GM21423 (cell line): ENCODE results near the gene FKBP1C.
"Not testable (repeated sequence)": the region's sequence is repeated elsewhere in the genome, so short reads cannot be mapped to it uniquely, and the experiment has no call there.

ENCODE experiments used
- ATAC-seq: cut with Tn5 transposase; IDR thresholded peaks from one replicate; pipeline ENCODE4 v1.9.1; 2021; ENCODE audit warnings: mild to moderate bottlenecking, moderate library complexity; ENCODE audit not compliant: unreplicated experiment

Gene FKBP1C

GRCh38 chr6:63211343-63211742, at the start of gene FKBP1C:
FKBP1C (plus strand) TSS chr6:63211469.
- ATAC-seq: not testable (repeated sequence)

GRCh38 chr6:63164047-63164803, 47.0 kb upstream of the FKBP1C start:
- ATAC-seq: not testable (repeated sequence)

- no peak for ATAC-seq
Measured at GRCh38 chr6:63174173-63174572, 37.1 kb upstream of the FKBP1C start.

GRCh38 chr6:63176181-63176580, 35.1 kb upstream of the FKBP1C start:
- no peak for ATAC-seq

GRCh38 chr6:63180367-63180766, 30.9 kb upstream of the FKBP1C start:
- no peak for ATAC-seq

GRCh38 chr6:63186970-63187369, 24.3 kb upstream of the FKBP1C start:
- no peak for ATAC-seq

- no peak for ATAC-seq
Measured at GRCh38 chr6:63188828-63189227, 22.4 kb upstream of the FKBP1C start.

GRCh38 chr6:63193324-63193723, 17.9 kb upstream of the FKBP1C start:
- no peak for ATAC-seq

- ATAC-seq: no peak
Measured at GRCh38 chr6:63197741-63198140, 13.5 kb upstream of the FKBP1C start.

- ATAC-seq: no peak
Measured at GRCh38 chr6:63213325-63213724, 2.1 kb downstream of the FKBP1C start.

GRCh38 chr6:63214816-63215215, 3.5 kb downstream of the FKBP1C start:
- ATAC-seq: no peak

GRCh38 chr6:63224179-63224578, 12.9 kb downstream of the FKBP1C start:
- ATAC-seq: no peak

GRCh38 chr6:63225987-63226386, 14.7 kb downstream of the FKBP1C start:
- ATAC-seq: not testable (repeated sequence)

- not testable (repeated sequence) for ATAC-seq
Measured at GRCh38 chr6:63227928-63228894, 16.9 kb downstream of the FKBP1C start.

- not testable (repeated sequence) for ATAC-seq
Measured at GRCh38 chr6:63230027-63230426, 18.8 kb downstream of the FKBP1C start.

GRCh38 chr6:63230511-63230910, 19.2 kb downstream of the FKBP1C start:
- not testable (repeated sequence) for ATAC-seq

GRCh38 chr6:63236398-63236817, 25.1 kb downstream of the FKBP1C start:
- ATAC-seq: peak; percentile 68

GRCh38 chr6:63245420-63245819, 34.2 kb downstream of the FKBP1C start:
- no peak for ATAC-seq

- ATAC-seq: peak; percentile 78
Measured at GRCh38 chr6:63245909-63246308, 34.6 kb downstream of the FKBP1C start.

- ATAC-seq: no peak
Measured at GRCh38 chr6:63246581-63246980, 35.3 kb downstream of the FKBP1C start.

GRCh38 chr6:63249875-63250482, 38.7 kb downstream of the FKBP1C start:
- ATAC-seq: no peak
